ENCODE results near the gene PTPRD. TPM values are rescaled to one million over a fixed set of nuclear protein-coding genes. Genes with fewer than 3 reads are reported as not detected.

PTPRD gene
- total RNA-seq, 1 experiment from 2014 or later = 32.5 TPM

- H3K4me3 Mint-ChIP-seq = no peak overlapping the region
- H2BK120ac ChIP-seq (ENCODE audit: low read depth, low read length, poor library complexity, severe bottlenecking) = no peak overlapping the region
- H3K23me2 ChIP-seq (ENCODE audit: insufficient read length, low read depth, low read length, poor library complexity, severe bottlenecking) = no peaks in the 10 kb centered on the region
- no peak overlapping the region for H3K9ac ChIP-seq (ENCODE audit: extremely low read depth, insufficient read length, low read length)
- H3K4me1 Mint-ChIP-seq = peaks cover under 1 to 4% of the 10 kb centered on the region in 2 experiments; a peak in 1 of 4 replicates
- H3K14ac ChIP-seq (ENCODE audit: insufficient read depth, low read length) = no peak overlapping the region
- no peak overlapping the region for H3K18ac ChIP-seq (ENCODE audit: insufficient read length, low read depth, low read length)
- H2BK12ac ChIP-seq (ENCODE audit: insufficient read length, low read depth, low read length) = no peak overlapping the region
- no peak overlapping the region for H4K91ac ChIP-seq (ENCODE audit: insufficient read length, low read depth, low read length)
- H2AFZ ChIP-seq (ENCODE audit: low read length) = no peak overlapping the region
- H3K4ac ChIP-seq (ENCODE audit: low read depth, low read length) = no peak overlapping the region
- H3K27ac ChIP-seq (ENCODE audit: insufficient read length, low read depth, low read length) = no peak overlapping the region
- no peaks in the 10 kb centered on the region for H3K79me1 ChIP-seq (ENCODE audit: insufficient read depth, low read depth, low read length, poor library complexity, severe bottlenecking)
- no peak overlapping the region for H3K56ac ChIP-seq (ENCODE audit: insufficient read length, low read depth, low read length)
- no CpG with 5 or more reads among the region's 3 CpGs for WGBS (ENCODE audit: extremely low coverage, insufficient read length, low lambda C conversion rate)
- no peaks in the 10 kb centered on the region for H4K20me1 ChIP-seq (ENCODE audit: control insufficient read depth, insufficient read depth, insufficient read length)
- no peak overlapping the region for H2BK15ac ChIP-seq (ENCODE audit: low read depth, low read length)
- H4K8ac ChIP-seq (replicated peaks; ENCODE audit: insufficient read length, low read depth, low read length) = no peak overlapping the region
- no peak overlapping the region for H2AK5ac ChIP-seq (ENCODE audit: insufficient read length, low read length)
- H3K79me2 ChIP-seq (ENCODE audit: insufficient read depth, low read length) = no peaks in the 10 kb centered on the region
- no peaks in the 10 kb centered on the region for H3K4me1 ChIP-seq (ENCODE audit: insufficient read depth, low read length)
- H3K27me3 Mint-ChIP-seq (ENCODE audit: low read depth) = no peaks in the 10 kb centered on the region
- no peak for DNase-seq
- H3K9me3 Mint-ChIP-seq = peaks cover 16 to 19% of the 10 kb centered on the region in 2 experiments
- H2BK5ac ChIP-seq (ENCODE audit: insufficient read length, low read length) = no peak overlapping the region
- H2BK20ac ChIP-seq (ENCODE audit: low read depth, low read length, poor library complexity, severe bottlenecking) = no peak overlapping the region
- H3K27ac Mint-ChIP-seq = no peak overlapping the region
- no peaks in the 10 kb centered on the region for H3K9me3 ChIP-seq (ENCODE audit: control insufficient read depth, low read depth, low read length)
- H4K5ac ChIP-seq (ENCODE audit: insufficient read length, low read depth, low read length) = no peak overlapping the region
- H3K36me3 Mint-ChIP-seq (ENCODE audit: insufficient read depth in 1 of 3, low read depth in 3 of 3) = peaks cover 11 to 21% (median 14%) of the 10 kb centered on the region in 3 experiments
- H3T11ph ChIP-seq (ENCODE audit: low read length) = no peak overlapping the region
- no peaks in the 10 kb centered on the region for H3K27me3 ChIP-seq (ENCODE audit: insufficient read depth, low read length)
- TF ChIP-seq CTCF (conservative IDR thresholded peaks at IDR 0.05) = no peak
- H3K23ac ChIP-seq (ENCODE audit: insufficient read length, low read depth, low read length) = no peak overlapping the region
- H3K4me2 ChIP-seq (ENCODE audit: insufficient read depth, insufficient read length, low read length) = no peak overlapping the region
Observed at GRCh38 chr9:9494336-9494735, 1118.5 kb downstream of the PTPRD start.

Measured in H9 (cell line).